Lung microvascular endothelial cell (primary cell): ENCODE measurements around the gene SPRYD4. TPM values are rescaled to one million over a fixed set of nuclear protein-coding genes. Genes with fewer than 3 reads are reported as not detected.
A peak's percentile ranks its signal among the peaks of the same experiment; 100 is the strongest.

Source experiments
- DNase-seq, 2 donors: peaks; one replicate each; pipeline versions ENCODE4 v3.0.0 to v3.0.0-alpha.2; 2010; ENCODE audit warnings: low read depth in 2 of 2
- total RNA-seq: library from RNA; depleted of rRNA; stranded (reverse); fragments of >200 nt; gene quantifications from 2 replicates; pipeline ENCODE4 v1.2.1, GENCODE V29; 2014

SPRYD4 gene
- total RNA-seq, 1 donor from 2014 or later = 1.8 TPM

- DNase-seq = peak in 1 of 2 donors; percentile 20
Observed at GRCh38 chr12:56520506-56520905, 52.1 kb downstream of the SPRYD4 start.

GRCh38 chr12:56521209-56521589 lies 52.8 kb downstream of the SPRYD4 start:
- no peak for DNase-seq

- peak; percentile 73 to 97 for DNase-seq
Observed at GRCh38 chr12:56521590-56522371, 53.4 kb downstream of the SPRYD4 start, which contains the start of gene RBMS2. RBMS2 (plus strand) TSS chr12:56521820; CDS start chr12:56522024, 204 bp downstream.

GRCh38 chr12:56522411-56523193 lies 54.2 kb downstream of the SPRYD4 start:
- DNase-seq = peak in 1 of 2 donors; percentile 35

GRCh38 chr12:56528846-56529245 lies 60.5 kb downstream of the SPRYD4 start:
- no peak for DNase-seq

Other genes with a start within 250 kb of the SPRYD4 start
- gene RNF41, start 246.7 kb upstream of the SPRYD4 start, total RNA-seq = 42.5 and 73.0 TPM in 2 replicates
- 17.5 and 21.1 TPM in 2 replicates for gene NABP2, start 244.2 kb upstream of the SPRYD4 start, total RNA-seq
- gene SLC39A5, start 238.5 kb upstream of the SPRYD4 start, total RNA-seq = not detected in 2 replicates
- 8.3 and 10.7 TPM in 2 replicates for gene ANKRD52, start 210.2 kb upstream of the SPRYD4 start, total RNA-seq
- 5.9 and 7.9 TPM in 2 replicates for gene COQ10A, start 201.6 kb upstream of the SPRYD4 start, total RNA-seq
- gene CS, start 168.2 kb upstream of the SPRYD4 start, total RNA-seq = 75.6 and 111 TPM in 2 replicates
- gene CNPY2, start 152.6 kb upstream of the SPRYD4 start, total RNA-seq = 55.6 and 69.2 TPM in 2 replicates
- 5.7 and 10.9 TPM in 2 replicates for gene PAN2, start 134.6 kb upstream of the SPRYD4 start, total RNA-seq
- under 0.01 TPM in 1 of 2 replicates, not detected in the other for gene IL23A, start 129.7 kb upstream of the SPRYD4 start, total RNA-seq
- 34.7 and 79.4 TPM in 2 replicates for gene STAT2, start 108.5 kb upstream of the SPRYD4 start, total RNA-seq
- not detected in 2 replicates for gene APOF, start 105.7 kb upstream of the SPRYD4 start, total RNA-seq
- gene TIMELESS, start 19.2 kb upstream of the SPRYD4 start, total RNA-seq = 7.3 and 8.3 TPM in 2 replicates
- under 0.01 and 0.40 TPM in 2 replicates for gene MIP, start 13.9 kb upstream of the SPRYD4 start, total RNA-seq
- gene GLS2, start 19.6 kb downstream of the SPRYD4 start, total RNA-seq = 0.20 TPM in 1 of 2 replicates, not detected in the other
- 26.2 and 33.1 TPM in 2 replicates for gene RBMS2, start 53.2 kb downstream of the SPRYD4 start, total RNA-seq
- gene BAZ2A, start 161.7 kb downstream of the SPRYD4 start, total RNA-seq = 15.9 and 22.6 TPM in 2 replicates
- gene ATP5F1B, start 177.4 kb downstream of the SPRYD4 start, total RNA-seq = 444 and 495 TPM in 2 replicates
- gene PTGES3, start 219.7 kb downstream of the SPRYD4 start, total RNA-seq = 45.2 and 50.3 TPM in 2 replicates